Lower leg skin (tissue), 3 donors: ENCODE data around the gene HOXA7.

Experiments
- CTCF ChIP-seq, 3 donors: fragments of 450-650 bp; IDR thresholded peaks; one replicate each; pipeline ENCODE4 v1.5.1; 2016; ENCODE audit warnings: antibody characterized with exemption in 3 of 3, mild to moderate bottlenecking in 3 of 3, moderate library complexity in 2 of 3
- POLR2A ChIP-seq, 2 donors: fragments of 450-650 bp; IDR thresholded peaks; one replicate each; pipeline ENCODE4 v1.6.1; 2016 to 2017; ENCODE audit warnings: antibody characterized with exemption in 2 of 2, mild to moderate bottlenecking in 1 of 2, moderate library complexity in 1 of 2

DNA sequence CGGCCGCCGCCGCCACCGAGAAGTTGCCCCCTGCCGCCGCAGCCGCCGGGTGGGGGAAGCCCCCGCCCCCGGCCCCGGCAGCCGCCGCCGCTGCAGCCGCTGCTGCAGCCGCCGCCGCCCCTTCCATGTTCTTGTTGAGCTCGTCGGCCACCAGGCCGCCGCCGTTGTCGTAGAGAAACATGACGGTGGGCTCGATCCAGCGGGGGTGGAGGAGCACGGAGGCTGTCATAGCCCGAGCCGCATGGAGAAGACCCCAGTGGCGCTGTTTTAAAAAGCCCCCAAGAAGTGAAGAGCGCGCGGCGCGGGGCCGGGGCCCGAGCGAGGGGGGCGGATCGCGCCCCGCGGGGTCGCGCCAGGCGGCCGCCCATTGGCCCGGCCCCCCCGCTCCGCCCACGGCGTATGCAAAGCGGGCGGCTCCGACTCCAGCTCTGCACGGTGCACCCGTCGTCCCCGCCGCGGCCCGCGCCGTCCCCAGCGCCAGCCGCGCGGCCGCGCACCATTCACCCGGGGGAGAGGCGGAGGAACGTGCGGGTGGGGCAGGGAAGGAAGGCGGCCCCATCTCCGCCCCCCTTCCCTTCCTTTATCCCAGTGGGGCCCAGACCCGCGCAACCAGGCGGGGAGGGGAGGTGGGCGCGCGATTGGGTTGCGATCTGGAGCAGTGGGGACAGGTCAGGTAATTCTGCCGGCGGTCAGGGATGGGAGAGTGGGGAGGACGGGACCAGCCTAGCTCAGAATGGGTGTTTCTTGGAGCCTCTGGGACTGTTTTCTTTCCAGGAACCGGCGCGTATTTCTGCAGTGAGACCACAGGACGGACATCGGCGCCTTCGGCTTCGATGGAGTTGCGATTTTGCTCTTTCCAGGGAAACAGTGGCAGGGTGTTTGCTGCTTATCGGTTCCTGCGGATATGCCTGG, 43.6 kb upstream of the HOXA7 start, which contains the start of gene HOXA13:
- TF ChIP-seq CTCF (IDR thresholded peaks at IDR 0.05), result no peak
- no peak for TF ChIP-seq POLR2A (IDR thresholded peaks at IDR 0.05)
